ENCODE data around the gene FOCAD.

FOCAD gene

GRCh38 chr9:20996809-20997208, 312.8 kb downstream of the FOCAD start:
- Histone ChIP-seq H3K36me3 (peaks cover 25% of the 10 kb centered on the region), H3K27me3 (no peaks in the 10 kb centered on the region), H3K4me3 (ENCODE audit: low read depth in 1 of 2, low read length in 1 of 2) (no peak overlapping the region), H3K27ac (peak overlapping the region; percentile 49), H3K4me1 (ENCODE audit: control insufficient read depth in 1 of 2, insufficient read depth in 1 of 2, low read depth in 1 of 2, low read length in 1 of 2) (peaks cover 4 to 5% of the 10 kb centered on the region in 2 experiments), H3K9me3 (no peaks in the 10 kb centered on the region)
- TF ChIP-seq CTCF (IDR thresholded peaks at IDR 0.05): no peak

GRCh38 chr9:20997503-20998076, 313.5 kb downstream of the FOCAD start:
- H3K27ac ChIP-seq: peak overlapping the region; percentile 49
- no peak for TF ChIP-seq CTCF (IDR thresholded peaks at IDR 0.05)
- peaks cover 4 to 5% of the 10 kb centered on the region in 2 experiments for H3K4me1 ChIP-seq (ENCODE audit: control insufficient read depth in 1 of 2, insufficient read depth in 1 of 2, low read depth in 1 of 2, low read length in 1 of 2)
- H3K4me3 ChIP-seq (ENCODE audit: low read depth in 1 of 2, low read length in 1 of 2): no peak overlapping the region
- peaks cover 25% of the 10 kb centered on the region for H3K36me3 ChIP-seq
- H3K9me3 ChIP-seq: no peaks in the 10 kb centered on the region
- no peaks in the 10 kb centered on the region for H3K27me3 ChIP-seq

- peak overlapping the region; percentile 38 for H3K27ac ChIP-seq
- TF ChIP-seq CTCF (IDR thresholded peaks at IDR 0.05): no peak
These were observed 317.5 kb downstream of the FOCAD start for GRCh38 chr9:21001581-21001980.

GRCh38 chr9:21002040-21002439, 318.0 kb downstream of the FOCAD start:
- Histone ChIP-seq H3K4me3 (ENCODE audit: low read depth in 1 of 2, low read length in 1 of 2) (no peak overlapping the region), H3K27me3 (no peaks in the 10 kb centered on the region), H3K4me1 (ENCODE audit: control insufficient read depth in 1 of 2, insufficient read depth in 1 of 2, low read depth in 1 of 2, low read length in 1 of 2) (peaks cover 4 to 5% of the 10 kb centered on the region in 2 experiments), H3K9me3 (no peaks in the 10 kb centered on the region), H3K36me3 (peaks cover 48% of the 10 kb centered on the region), H3K27ac (peak overlapping the region; percentile 38)
- TF ChIP-seq CTCF (IDR thresholded peaks at IDR 0.05): no peak

More at GRCh38 chr9:21001581-21001980, 317.5 kb downstream of the FOCAD start:
- H3K27me3 ChIP-seq: no peaks in the 10 kb centered on the region
- peaks cover 46% of the 10 kb centered on the region for H3K36me3 ChIP-seq
- no peaks in the 10 kb centered on the region for H3K9me3 ChIP-seq
- no peak overlapping the region for H3K4me3 ChIP-seq (ENCODE audit: low read depth in 1 of 2, low read length in 1 of 2)
- peaks cover 4 to 5% of the 10 kb centered on the region in 2 experiments for H3K4me1 ChIP-seq (ENCODE audit: control insufficient read depth in 1 of 2, insufficient read depth in 1 of 2, low read depth in 1 of 2, low read length in 1 of 2)

- Histone ChIP-seq H3K4me3 (ENCODE audit: low read depth in 1 of 2, low read length in 1 of 2) (no peak overlapping the region), H3K36me3 (peaks cover 78% of the 10 kb centered on the region), H3K9me3 (peaks cover 3% of the 10 kb centered on the region), H3K27ac (peak overlapping the region; percentile 54), H3K4me1 (ENCODE audit: control insufficient read depth in 1 of 2, insufficient read depth in 1 of 2, low read depth in 1 of 2, low read length in 1 of 2) (no peaks in the 10 kb centered on the region), H3K27me3 (no peaks in the 10 kb centered on the region)
- TF ChIP-seq CTCF (IDR thresholded peaks at IDR 0.05): no peak
These were observed 331.2 kb downstream of the FOCAD start for GRCh38 chr9:21015129-21015815.

Data from neutrophil (primary cell).